Activated CD4-positive, CD25-positive, alpha-beta regulatory T cell treated with anti-CD3 and anti-CD28 coated beads, Interleukin-2, amount 50 U/mL, for 16 hours (primary cell): ENCODE results near the gene LPAR2.

Experiments
- DNase-seq: peaks from one replicate; pipeline ENCODE4 v3.0.0-alpha.2; 2020; ENCODE audit warnings: low read depth, low spot score

Gene LPAR2

DNA sequence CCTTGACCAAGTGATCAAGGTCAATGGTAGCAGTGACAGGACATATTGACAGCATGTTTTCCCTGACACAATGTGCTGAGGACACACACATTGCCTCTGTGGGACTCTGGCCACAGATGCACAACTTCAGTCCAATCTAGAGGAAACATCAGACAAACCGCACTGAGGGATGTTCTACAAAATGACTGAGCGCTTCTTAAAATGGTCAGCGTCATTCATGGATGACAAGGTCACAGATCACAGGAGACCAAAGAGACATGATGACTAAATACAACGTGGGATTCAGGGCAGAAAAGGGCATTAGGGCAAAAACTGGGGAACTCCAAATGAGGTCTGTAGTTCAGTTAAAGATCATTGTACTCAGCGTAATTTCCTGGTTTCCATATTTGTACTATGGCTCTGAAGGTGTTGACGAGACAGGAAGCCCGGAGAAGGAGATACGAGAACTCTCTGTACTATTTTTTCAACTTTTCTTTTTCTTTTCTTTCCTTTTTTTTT lies 30.2 kb downstream of the LPAR2 start:
- peak; percentile 40 for DNase-seq

- DNase-seq, result no peak
Measured at GRCh38 chr19:19595171-19595701, 32.8 kb downstream of the LPAR2 start.

- DNase-seq, result no peak
Measured at GRCh38 chr19:19594381-19594780, 33.6 kb downstream of the LPAR2 start.

DNA sequence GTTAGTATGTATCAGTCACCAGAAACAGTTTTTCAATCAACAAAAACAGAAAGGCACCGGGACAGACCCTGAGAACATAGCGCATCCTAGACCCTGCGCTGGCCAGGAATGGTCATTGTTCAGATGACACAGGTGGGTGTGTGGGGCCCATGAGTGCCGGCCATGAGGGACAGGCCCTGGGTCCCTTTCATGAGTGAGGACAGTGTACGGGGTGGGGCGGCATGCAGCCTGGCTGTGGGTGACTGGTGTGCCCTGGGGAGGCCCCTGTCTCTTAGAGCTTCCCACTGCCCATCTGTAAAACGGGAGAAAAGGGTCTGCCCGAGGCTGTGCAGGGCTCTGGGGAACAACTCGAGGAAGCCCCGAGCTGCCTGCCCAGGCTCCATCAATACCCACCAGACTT lies 35.3 kb downstream of the LPAR2 start:
- no peak for DNase-seq

DNA sequence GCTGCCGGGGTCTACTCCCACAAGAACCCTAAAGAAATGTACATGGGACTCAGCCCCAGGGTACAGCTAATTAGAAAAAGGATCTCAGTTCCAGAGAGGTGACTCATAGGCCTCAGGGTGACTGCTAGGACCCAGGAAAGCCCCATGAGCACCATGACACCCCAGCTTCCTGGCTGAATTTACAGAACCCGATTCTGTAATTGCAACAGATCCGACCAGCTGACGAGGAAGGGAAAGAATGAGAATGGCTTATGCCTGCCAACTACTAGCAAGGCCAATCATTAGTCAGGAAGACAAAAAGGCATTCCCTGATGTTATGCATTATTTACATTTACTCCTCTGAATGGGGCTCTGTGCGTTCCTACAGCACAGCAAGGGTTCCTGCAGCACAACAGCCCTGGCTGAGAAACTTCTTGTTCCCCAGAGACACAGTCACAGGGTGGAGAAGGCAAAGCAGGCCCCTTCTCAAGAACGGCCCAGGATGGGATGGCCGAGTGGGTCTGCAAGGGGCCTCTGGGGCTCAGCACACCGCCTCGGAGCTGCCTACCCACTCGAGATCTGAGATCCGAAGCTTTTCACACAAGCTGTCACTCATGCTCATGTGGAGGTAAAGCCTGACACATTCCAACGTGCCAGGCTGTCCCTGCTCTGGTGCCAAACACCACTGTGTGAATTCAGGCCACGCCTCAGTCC lies 36.7 kb downstream of the LPAR2 start:
- DNase-seq, result peak; percentile 44

GRCh38 chr19:19588546-19588945 lies 39.5 kb downstream of the LPAR2 start:
- DNase-seq, result no peak

GRCh38 chr19:19587771-19588170 lies 40.2 kb downstream of the LPAR2 start:
- DNase-seq, result no peak

GRCh38 chr19:19584356-19584755 lies 43.7 kb downstream of the LPAR2 start:
- no peak for DNase-seq

- DNase-seq, result no peak
Measured at GRCh38 chr19:19582471-19582870, 45.5 kb downstream of the LPAR2 start.

GRCh38 chr19:19581391-19581790 lies 46.6 kb downstream of the LPAR2 start:
- no peak for DNase-seq

- no peak for DNase-seq
Measured at GRCh38 chr19:19580418-19580817, 47.6 kb downstream of the LPAR2 start.

- no peak for DNase-seq
Measured at GRCh38 chr19:19579533-19580361, 48.3 kb downstream of the LPAR2 start.

DNA sequence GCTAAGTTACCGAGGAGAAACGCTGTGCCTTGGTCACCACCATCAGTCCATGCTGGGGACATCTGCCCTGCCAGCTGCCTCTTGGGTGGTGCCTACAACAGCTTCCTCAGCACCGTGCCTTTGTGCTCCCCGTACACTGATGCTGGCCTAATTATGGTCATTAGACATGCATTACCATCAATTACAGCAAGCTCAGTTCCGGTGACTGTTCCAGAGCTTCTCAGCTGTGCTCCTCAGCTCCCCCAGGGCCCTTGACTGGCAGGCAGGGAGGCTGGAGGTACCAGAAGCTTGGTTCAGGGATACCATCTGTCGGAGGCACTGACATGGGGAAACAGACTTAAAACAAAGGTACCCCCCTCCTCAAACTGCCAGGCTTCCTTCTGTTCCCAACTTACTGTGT lies 49.8 kb downstream of the LPAR2 start:
- DNase-seq, result no peak

GRCh38 chr19:19575411-19575810 lies 52.6 kb downstream of the LPAR2 start:
- no peak for DNase-seq
